Fibroblast of gingiva (primary cell): ENCODE data around the gene TMEM179.
A peak's percentile ranks its signal among the peaks of the same experiment; 100 is the strongest.
"Not testable (repeated sequence)": the region's sequence is repeated elsewhere in the genome, so short reads cannot be mapped to it uniquely, and the experiment has no call there.

Source experiments
- DNase-seq: peaks from one replicate; pipeline ENCODE4 v3.0.0-alpha.2; 2011; ENCODE audit warnings: low read depth

Gene TMEM179

GRCh38 chr14:104604458-104605449 lies at the start of gene TMEM179:
Gene TMEM179, minus strand, starts transcription at chr14:104604772. Its CDS starts 31 bp downstream, at chr14:104604741.
- no peak for DNase-seq

DNA sequence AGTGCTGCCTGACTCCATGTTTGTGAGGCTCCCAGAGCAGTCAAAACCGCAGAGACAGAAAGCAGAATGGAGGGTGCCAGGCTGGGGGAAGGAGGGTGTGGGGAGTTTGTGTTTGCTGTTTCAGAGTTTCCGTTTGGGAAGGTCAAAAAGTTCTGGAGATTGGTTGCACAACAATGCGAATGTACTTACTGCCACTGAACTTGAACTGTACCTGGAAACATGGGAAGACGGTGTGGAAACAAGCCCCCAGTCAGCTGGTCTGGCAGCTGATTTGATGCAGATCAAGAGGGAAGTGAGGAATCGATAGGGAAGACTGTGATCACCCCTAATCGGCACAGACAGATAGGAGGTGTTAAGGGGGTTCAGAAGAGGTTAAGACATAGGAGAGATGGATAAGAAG lies 49.5 kb upstream of the TMEM179 start:
- DNase-seq, result no peak

DNA sequence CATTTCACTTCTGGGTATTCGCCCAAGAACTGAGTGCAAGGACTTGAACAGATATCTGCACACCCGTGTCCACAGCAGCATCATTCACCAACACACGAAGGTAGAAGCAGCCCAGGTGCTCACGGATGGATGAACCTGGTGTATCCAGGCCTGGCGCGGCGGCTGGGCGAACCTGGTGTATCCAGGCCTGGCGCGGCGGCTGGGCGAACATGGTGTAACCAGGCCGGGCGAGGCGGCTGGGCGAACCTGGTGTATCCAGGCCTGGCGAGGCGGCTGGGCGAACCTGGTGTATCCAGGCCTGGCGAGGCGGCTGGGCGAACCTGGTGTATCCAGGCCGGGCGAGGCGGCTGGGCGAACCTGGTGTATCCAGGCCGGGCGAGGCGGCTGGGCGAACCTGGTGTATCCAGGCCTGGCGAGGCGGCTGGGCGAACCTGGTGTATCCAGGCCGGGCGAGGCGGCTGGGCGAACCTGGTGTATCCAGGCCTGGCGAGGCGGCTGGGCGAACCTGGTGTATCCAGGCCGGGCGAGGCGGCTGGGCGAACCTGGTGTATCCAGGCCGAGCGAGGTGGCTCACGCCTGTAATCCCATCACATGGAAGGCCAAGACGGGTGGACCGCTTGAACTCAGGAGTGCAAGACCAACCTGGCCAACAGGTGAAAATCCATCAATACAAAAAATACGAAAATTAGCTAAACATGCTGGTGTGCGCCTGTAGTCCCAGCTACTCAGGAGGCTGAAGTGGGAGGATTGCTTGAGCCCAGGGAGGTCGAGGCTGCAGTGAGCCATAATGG lies 48.8 kb upstream of the TMEM179 start:
- DNase-seq, result not testable (repeated sequence)

- DNase-seq, result no peak
Measured at GRCh38 chr14:104652386-104652785, 47.8 kb upstream of the TMEM179 start.

DNA sequence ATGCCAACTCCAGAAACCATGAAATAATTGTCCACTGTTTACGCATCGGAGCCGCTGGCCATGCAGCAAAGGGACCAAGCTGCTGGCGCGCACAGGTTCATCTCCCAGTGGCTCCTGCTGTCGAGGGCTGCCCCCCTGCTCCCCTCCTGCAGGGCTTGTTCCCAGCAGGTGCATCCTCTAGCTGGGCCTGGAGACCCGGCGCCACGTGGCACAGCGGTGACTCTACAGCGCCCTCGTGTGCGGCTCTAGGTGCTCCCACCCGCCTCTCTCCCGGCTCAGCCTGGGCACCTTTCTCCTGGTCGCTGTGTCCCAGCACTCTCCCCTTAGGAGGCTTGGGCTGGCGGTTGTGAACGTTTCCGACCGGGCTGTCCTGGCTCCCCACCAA lies 47.3 kb upstream of the TMEM179 start:
- DNase-seq, result no peak

GRCh38 chr14:104650981-104651875 lies 46.7 kb upstream of the TMEM179 start:
- no peak for DNase-seq

DNA sequence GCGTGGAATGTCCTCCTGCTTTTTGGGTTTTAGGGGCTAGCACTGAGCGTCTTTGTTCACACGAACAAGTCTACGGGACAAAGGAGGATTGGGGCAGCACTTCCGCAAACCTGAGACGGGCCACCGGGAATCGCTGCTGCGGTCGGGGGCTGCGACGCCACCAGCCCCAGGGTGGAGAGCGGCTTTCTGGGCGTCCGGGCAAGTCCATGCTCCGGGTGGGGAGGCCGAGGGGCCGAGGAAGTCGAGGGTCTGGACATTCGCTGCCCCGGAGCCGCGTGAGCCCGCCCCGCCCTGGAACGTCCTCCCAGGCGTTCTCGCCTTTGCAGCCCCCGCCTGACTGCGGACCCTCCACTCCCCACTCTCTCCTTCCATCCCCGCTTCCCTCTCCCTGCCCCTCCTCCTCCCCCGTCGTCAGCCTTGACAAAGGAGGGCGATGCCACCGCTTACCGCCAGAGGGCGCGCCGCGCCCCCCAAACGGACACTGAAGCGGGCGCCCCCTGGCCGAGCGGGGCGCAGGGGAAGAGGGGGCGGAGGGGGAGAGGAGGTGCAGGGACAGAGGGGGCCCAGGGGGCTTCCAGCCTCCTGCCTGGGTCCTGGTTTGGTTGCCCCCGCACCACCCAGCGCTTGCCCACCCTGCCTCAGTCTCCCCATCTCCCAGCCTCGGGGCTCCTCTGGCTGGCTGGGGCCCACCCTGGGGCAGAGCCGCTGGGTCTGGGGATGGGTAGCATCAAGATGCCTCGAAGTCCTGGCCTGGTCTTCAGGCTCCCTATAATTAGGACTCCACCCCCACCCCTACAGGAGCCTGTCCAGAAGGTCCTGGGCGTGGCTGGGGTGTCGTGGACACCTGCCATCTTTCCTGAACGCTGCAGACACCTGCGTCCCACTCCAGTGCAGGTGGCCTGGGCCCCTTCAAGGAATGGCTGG lies 45.7 kb upstream of the TMEM179 start:
- peak; percentile 19 for DNase-seq

- DNase-seq, result no peak
Measured at GRCh38 chr14:104647467-104648043, 43.0 kb upstream of the TMEM179 start.

- no peak for DNase-seq
Measured at GRCh38 chr14:104644656-104645378, 40.2 kb upstream of the TMEM179 start.

DNA sequence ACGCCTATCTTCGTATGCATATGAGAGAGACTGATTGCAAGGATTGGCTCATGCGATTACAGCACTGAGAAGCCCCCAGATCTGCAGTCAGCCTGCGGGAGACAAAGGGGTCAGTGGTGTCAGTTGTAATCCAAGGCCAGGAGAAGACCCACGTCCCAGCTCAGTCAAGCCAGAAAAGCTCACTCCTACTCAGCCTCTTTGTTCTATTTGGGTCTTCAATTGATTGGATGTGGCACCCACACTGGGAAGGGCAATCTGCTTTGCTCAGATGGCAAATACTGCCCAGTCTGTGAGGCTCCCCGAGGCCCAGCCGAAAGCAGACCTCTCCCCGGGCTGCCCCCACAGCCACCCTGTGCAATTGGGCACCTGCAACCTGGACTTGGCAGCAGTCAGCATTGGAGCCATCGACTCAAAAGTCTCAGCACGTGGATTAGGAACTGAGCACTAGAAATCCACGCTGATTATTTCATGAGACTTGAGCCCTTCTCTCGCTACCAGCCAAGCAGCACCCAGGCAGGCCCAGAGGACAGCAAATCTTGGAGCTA lies 39.6 kb upstream of the TMEM179 start:
- DNase-seq, result no peak

DNA sequence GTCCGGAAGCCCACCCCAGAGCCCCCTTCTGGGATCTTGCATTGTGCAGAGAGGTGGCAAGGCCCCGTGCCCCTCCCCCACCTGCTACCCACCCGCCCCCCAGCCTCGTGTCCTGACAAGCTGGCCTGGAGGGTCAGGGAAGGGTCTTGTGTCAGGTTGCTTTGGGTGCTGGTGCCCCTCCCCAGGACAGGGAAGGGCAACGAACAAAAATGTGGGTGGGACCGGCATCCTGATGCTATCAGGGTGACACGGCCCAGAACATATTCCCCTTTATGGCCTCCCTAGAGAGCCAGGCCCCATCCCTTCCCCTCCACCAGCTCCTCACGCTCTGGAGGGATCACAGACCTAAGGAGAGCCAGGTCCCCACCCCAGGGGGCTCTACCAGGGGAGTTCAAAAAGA lies 38.7 kb upstream of the TMEM179 start:
- DNase-seq, result no peak

- DNase-seq, result no peak
Measured at GRCh38 chr14:104642540-104642868, 37.9 kb upstream of the TMEM179 start.

DNA sequence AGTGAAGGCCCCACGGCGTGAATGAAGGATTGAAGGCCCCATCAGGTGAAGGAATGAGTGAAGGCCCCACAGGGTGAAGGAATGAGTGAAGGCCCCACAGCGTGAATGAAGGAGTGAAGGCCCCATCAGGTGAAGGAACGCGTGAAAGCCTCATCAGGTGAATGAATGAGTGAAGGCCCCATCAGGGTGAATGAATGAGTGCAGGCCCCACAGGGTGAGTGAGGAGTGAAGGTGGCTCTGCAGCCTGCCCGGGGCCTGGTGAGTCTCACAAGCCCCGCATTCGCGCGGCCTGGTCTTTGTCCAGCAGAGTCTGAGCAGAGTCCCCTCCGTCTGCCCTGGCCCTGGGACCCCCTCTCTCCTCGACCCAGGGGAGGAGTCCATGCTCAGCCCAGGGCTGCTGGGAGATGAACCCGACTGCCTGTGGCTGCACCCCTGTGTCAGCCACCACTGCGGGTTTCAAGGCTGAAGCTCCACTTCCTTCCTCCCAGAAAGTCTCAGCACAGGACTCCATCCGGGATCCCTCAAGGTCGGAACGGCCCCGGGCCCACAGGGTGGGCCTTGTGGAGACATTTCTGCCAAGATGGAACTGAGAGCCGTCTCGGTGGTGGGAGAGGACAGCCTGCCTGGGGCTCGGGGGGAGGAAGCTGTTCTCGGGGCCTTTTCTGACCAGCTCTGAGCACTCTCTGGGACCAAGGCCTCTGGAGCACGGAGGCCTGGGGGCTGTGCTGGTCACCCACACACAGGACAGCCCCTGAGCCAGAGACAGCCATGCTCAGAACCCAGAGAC lies 37.4 kb upstream of the TMEM179 start:
- no peak for DNase-seq

- no peak for DNase-seq
Measured at GRCh38 chr14:104640681-104641080, 36.1 kb upstream of the TMEM179 start.

GRCh38 chr14:104639885-104640548 lies 35.4 kb upstream of the TMEM179 start:
- DNase-seq, result peak; percentile 27

GRCh38 chr14:104639471-104639870 lies 34.9 kb upstream of the TMEM179 start:
- DNase-seq, result no peak

DNA sequence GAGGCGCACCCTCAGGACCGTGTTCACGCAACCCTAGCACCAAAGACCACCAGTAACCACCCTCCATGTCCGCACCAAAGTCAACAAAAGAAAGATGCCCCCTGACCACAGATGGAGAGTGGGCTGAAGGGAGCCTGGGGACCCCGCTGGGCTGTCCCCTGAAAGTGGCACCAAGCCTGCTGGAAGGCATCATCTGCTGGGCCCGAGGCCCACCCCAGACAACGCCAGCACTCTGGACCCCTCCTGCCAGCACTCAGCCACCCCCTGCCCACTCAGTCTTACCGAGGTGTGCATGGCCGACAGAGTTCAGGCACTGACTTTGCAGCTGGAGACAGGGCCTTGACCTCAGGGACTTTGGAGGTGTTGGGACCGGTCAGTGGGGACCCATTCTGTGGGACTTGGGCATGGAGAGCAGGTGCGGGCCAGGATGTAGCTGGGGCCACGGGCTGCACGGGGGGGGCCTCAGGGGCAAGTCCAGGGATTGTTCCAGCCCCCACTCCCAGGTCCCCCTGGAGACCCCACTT lies 34.4 kb upstream of the TMEM179 start:
- no peak for DNase-seq

DNA sequence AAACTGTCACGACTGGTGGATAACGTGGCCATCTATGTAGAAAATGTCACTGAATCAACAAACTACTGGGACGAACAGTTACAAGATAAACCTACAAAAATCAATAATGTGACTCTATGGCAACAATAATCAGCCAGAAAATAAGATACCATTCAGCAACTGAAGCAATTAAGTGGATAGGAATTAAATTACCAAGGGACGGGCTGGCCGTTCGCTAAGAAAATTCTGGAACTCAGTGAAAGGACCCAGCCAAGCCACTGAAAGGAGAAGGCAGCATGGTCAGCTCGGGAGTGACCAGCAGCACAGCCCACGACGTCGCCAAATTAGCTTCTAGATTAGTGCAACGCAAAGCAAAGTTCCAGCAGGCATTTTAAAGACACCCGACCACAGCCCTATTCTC lies 33.6 kb upstream of the TMEM179 start:
- no peak for DNase-seq
